ENCODE data around the gene LANCL2. TPM values are rescaled to one million over a fixed set of nuclear protein-coding genes. Genes with fewer than 3 reads are reported as not detected.

LANCL2 gene
- total and polyA plus RNA-seq, 4 donors, result 6.2 to 11.9 (median 10.8) TPM

- Histone ChIP-seq H3K27ac (ENCODE audit: low read depth in 1 of 2, low read length in 2 of 2) (no peak overlapping the region), H3K36me3 (ENCODE audit: control insufficient read depth in 4 of 4, insufficient read depth in 3 of 4, low read depth in 1 of 4, low read length in 3 of 4) (peaks cover 0 to 10% (median 3%) of the 10 kb centered on the region in 4 donors), H3K4me3 (ENCODE audit: low read depth in 1 of 3, low read length in 3 of 3) (no peak overlapping the region), H3K9me3 (ENCODE audit: control insufficient read depth in 4 of 4, low read length in 3 of 4) (no peaks in the 10 kb centered on the region), H3K9ac (ENCODE audit: low read depth in 1 of 2, low read length in 2 of 2) (no peak overlapping the region), H3K27me3 (ENCODE audit: control insufficient read depth in 4 of 4, insufficient read depth in 4 of 4, low read length in 3 of 4) (no peaks in the 10 kb centered on the region), H3K4me1 (ENCODE audit: control insufficient read depth in 4 of 4, insufficient read depth in 4 of 4, low read length in 3 of 4) (no peaks in the 10 kb centered on the region)
- DNase-seq (ENCODE audit: low spot score), result no peak
- WGBS, result 92% methylated on average over 19 of the region's 19 CpGs
- TF ChIP-seq, protein P1, sequence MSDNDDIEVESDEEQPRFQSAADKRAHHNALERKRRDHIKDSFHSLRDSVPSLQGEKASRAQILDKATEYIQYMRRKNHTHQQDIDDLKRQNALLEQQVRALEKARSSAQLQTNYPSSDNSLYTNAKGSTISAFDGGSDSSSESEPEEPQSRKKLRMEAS (IDR thresholded peaks at IDR 0.05), result no peak
- TF ChIP-seq NR2F2 (IDR thresholded peaks at IDR 0.05), result no peak
- no peak for TF ChIP-seq RXRA (IDR thresholded peaks at IDR 0.05)
- TF ChIP-seq, protein P2, sequence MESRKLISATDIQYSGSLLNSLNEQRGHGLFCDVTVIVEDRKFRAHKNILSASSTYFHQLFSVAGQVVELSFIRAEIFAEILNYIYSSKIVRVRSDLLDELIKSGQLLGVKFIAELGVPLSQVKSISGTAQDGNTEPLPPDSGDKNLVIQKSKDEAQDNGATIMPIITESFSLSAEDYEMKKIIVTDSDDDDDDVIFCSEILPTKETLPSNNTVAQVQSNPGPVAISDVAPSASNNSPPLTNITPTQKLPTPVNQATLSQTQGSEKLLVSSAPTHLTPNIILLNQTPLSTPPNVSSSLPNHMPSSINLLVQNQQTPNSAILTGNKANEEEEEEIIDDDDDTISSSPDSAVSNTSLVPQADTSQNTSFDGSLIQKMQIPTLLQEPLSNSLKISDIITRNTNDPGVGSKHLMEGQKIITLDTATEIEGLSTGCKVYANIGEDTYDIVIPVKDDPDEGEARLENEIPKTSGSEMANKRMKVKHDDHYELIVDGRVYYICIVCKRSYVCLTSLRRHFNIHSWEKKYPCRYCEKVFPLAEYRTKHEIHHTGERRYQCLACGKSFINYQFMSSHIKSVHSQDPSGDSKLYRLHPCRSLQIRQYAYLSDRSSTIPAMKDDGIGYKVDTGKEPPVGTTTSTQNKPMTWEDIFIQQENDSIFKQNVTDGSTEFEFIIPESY (IDR thresholded peaks at IDR 0.05), result no peak
- TF ChIP-seq, protein P3, sequence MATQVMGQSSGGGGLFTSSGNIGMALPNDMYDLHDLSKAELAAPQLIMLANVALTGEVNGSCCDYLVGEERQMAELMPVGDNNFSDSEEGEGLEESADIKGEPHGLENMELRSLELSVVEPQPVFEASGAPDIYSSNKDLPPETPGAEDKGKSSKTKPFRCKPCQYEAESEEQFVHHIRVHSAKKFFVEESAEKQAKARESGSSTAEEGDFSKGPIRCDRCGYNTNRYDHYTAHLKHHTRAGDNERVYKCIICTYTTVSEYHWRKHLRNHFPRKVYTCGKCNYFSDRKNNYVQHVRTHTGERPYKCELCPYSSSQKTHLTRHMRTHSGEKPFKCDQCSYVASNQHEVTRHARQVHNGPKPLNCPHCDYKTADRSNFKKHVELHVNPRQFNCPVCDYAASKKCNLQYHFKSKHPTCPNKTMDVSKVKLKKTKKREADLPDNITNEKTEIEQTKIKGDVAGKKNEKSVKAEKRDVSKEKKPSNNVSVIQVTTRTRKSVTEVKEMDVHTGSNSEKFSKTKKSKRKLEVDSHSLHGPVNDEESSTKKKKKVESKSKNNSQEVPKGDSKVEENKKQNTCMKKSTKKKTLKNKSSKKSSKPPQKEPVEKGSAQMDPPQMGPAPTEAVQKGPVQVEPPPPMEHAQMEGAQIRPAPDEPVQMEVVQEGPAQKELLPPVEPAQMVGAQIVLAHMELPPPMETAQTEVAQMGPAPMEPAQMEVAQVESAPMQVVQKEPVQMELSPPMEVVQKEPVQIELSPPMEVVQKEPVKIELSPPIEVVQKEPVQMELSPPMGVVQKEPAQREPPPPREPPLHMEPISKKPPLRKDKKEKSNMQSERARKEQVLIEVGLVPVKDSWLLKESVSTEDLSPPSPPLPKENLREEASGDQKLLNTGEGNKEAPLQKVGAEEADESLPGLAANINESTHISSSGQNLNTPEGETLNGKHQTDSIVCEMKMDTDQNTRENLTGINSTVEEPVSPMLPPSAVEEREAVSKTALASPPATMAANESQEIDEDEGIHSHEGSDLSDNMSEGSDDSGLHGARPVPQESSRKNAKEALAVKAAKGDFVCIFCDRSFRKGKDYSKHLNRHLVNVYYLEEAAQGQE (IDR thresholded peaks at IDR 0.05), result no peak
- TF ChIP-seq ATF3 (IDR thresholded peaks at IDR 0.05), result no peak
- TF ChIP-seq HNF4G (IDR thresholded peaks at IDR 0.05), result no peak
- no peak for TF ChIP-seq HNF4A (conservative IDR thresholded peaks at IDR 0.05)
- TF ChIP-seq CTCF (IDR thresholded peaks at IDR 0.05; ENCODE audit: low read depth, low read length, missing input control), result no peak
- no peak for TF ChIP-seq FOXA1 (IDR thresholded peaks at IDR 0.05)
- no peak for TF ChIP-seq TAF1 (conservative IDR thresholded peaks at IDR 0.05)
- TF ChIP-seq EGR1 (IDR thresholded peaks at IDR 0.05; ENCODE audit: low read depth in 2 of 2), result no peak
- TF ChIP-seq JUND (IDR thresholded peaks at IDR 0.05), result no peak
- no peak for TF ChIP-seq RAD21 (IDR thresholded peaks at IDR 0.05)
- no peak for TF ChIP-seq YY1 (IDR thresholded peaks at IDR 0.05)
- no peak for TF ChIP-seq FOXA2 (IDR thresholded peaks at IDR 0.05)
Measured at GRCh38 chr7:55475855-55476803, 111.0 kb downstream of the LANCL2 start.
